Mucosa of descending colon (tissue), 3 donors: ENCODE measurements around the gene TNFSF9. TPM values are rescaled to one million over a fixed set of nuclear protein-coding genes. Genes with fewer than 3 reads are reported as not detected.
"Not testable (repeated sequence)": the region's sequence is repeated elsewhere in the genome, so short reads cannot be mapped to it uniquely, and the experiment has no call there.

Experiments
- ATAC-seq: fragments of 200-7000 bp; cut with Tn5 transposase; one replicate; pipeline ENCODE4 v1.9.1; 2020; ENCODE audit warnings: mild to moderate bottlenecking, moderate library complexity
- DNase-seq, 3 donors: peaks; one replicate each; pipeline ENCODE4 v3.0.0-alpha.2; 2020
- H3K36me3 ChIP-seq: fragments of 200-600 bp; one replicate; pipeline ENCODE4 v1.8.0; 2021; ENCODE audit warnings: low read depth, mild to moderate bottlenecking
- H3K4me1 ChIP-seq: fragments of 200-600 bp; one replicate; pipeline ENCODE4 v1.8.0; 2021; ENCODE audit warnings: low read depth, mild to moderate bottlenecking
- H3K4me3 ChIP-seq: fragments of 200-600 bp; one replicate; pipeline ENCODE4 v1.8.0; 2021; ENCODE audit warnings: mild to moderate bottlenecking
- H3K9me3 ChIP-seq: fragments of 200-600 bp; one replicate; pipeline ENCODE4 v1.8.0; 2021; ENCODE audit warnings: mild to moderate bottlenecking
- CTCF ChIP-seq: fragments of 200-600 bp; IDR thresholded peaks from one replicate; pipeline ENCODE4 v1.8.0; 2022; ENCODE audit warnings: antibody characterized with exemption, mild to moderate bottlenecking
- intact Hi-C, 2 donors: fragments of 100-400 bp; cut with DNase I in 1 of 2; cut with micrococcal nuclease in 1 of 2; formaldehyde crosslinking; loops; one replicate each; pipeline versions ENCODE4 v1.11.0 to v1.11.1; 2022; cut with DNase I, micrococcal nuclease
- total RNA-seq, 3 donors: library from RNA; stranded (reverse); fragmentation: NEBNext Ultra II Directional in 2 of 3; extraction: Animal tissue kit (Norgen Biotek cat#: 25700) in 2 of 3; gene quantifications; one replicate each; pipeline versions ENCODE4 v1.2.1 to v1.2.4, GENCODE V29; 2021 to 2023
- donor health status: DM: no; HTN: no; CAD: no; lungs with moderate emphysema.
- donor health status: DM: no; HTN: no; CAD: no.
- donor health status: DM: no; HTN: yes; CAD: no.

The TNFSF9 gene
- total RNA-seq, 3 donors from 2014 or later, result 0.58 to 1.2 (median 1.0) TPM

GRCh38 chr19:6503407-6504201 is 27.2 kb upstream of the TNFSF9 start:
- no peak for ATAC-seq
- intact Hi-C loops, result no loop called here
- Histone ChIP-seq H3K4me1 (no peaks in the 10 kb centered on the region), H3K9me3 (no peaks in the 10 kb centered on the region), H3K36me3 (no peaks in the 10 kb centered on the region), H3K4me3 (no peak overlapping the region)
- no peak for DNase-seq
- TF ChIP-seq CTCF, result no peak

GRCh38 chr19:6508028-6508771 is 22.6 kb upstream of the TNFSF9 start:
- ATAC-seq, H3K4me3 ChIP-seq, H3K4me1 ChIP-seq, H3K9me3 ChIP-seq, intact Hi-C loops, H3K36me3 ChIP-seq, DNase-seq: not testable (repeated sequence)

GRCh38 chr19:6509118-6509971 is 21.5 kb upstream of the TNFSF9 start:
- no peaks in the 10 kb centered on the region for H3K9me3 ChIP-seq
- no peak for TF ChIP-seq CTCF
- no peak overlapping the region for H3K4me3 ChIP-seq
- no peak for DNase-seq
- ATAC-seq, result peak; percentile 26
- H3K36me3 ChIP-seq, result no peaks in the 10 kb centered on the region
- H3K4me1 ChIP-seq, result no peaks in the 10 kb centered on the region
- intact Hi-C loops, result no loop called here

- H3K9me3 ChIP-seq, result no peaks in the 10 kb centered on the region
- H3K4me3 ChIP-seq, result no peak overlapping the region
- ATAC-seq (no peak), DNase-seq (no peak)
- TF ChIP-seq CTCF, result no peak
- no peaks in the 10 kb centered on the region for H3K4me1 ChIP-seq
- no peaks in the 10 kb centered on the region for H3K36me3 ChIP-seq
- intact Hi-C loops, result loop anchor here in 1 of 2 donors (10.0 kb wide), 1 partner anchor 124 kb away; no protein-coding TSS in a partner anchor
These were observed 20.2 kb upstream of the TNFSF9 start for GRCh38 chr19:6510618-6511017.

GRCh38 chr19:6514089-6514488 is 16.7 kb upstream of the TNFSF9 start:
- ATAC-seq, result no peak
- DNase-seq, result no peak
- Histone ChIP-seq H3K4me1 (no peaks in the 10 kb centered on the region), H3K9me3 (no peaks in the 10 kb centered on the region), H3K36me3 (no peaks in the 10 kb centered on the region), H3K4me3 (no peak overlapping the region)
- intact Hi-C loops, result loop anchor here in 1 of 2 donors (10.0 kb wide), 1 partner anchor 121 kb away; no protein-coding TSS in a partner anchor
- TF ChIP-seq CTCF, result no peak
